Measurements from ENCODE around the gene ARAP1.

DNA sequence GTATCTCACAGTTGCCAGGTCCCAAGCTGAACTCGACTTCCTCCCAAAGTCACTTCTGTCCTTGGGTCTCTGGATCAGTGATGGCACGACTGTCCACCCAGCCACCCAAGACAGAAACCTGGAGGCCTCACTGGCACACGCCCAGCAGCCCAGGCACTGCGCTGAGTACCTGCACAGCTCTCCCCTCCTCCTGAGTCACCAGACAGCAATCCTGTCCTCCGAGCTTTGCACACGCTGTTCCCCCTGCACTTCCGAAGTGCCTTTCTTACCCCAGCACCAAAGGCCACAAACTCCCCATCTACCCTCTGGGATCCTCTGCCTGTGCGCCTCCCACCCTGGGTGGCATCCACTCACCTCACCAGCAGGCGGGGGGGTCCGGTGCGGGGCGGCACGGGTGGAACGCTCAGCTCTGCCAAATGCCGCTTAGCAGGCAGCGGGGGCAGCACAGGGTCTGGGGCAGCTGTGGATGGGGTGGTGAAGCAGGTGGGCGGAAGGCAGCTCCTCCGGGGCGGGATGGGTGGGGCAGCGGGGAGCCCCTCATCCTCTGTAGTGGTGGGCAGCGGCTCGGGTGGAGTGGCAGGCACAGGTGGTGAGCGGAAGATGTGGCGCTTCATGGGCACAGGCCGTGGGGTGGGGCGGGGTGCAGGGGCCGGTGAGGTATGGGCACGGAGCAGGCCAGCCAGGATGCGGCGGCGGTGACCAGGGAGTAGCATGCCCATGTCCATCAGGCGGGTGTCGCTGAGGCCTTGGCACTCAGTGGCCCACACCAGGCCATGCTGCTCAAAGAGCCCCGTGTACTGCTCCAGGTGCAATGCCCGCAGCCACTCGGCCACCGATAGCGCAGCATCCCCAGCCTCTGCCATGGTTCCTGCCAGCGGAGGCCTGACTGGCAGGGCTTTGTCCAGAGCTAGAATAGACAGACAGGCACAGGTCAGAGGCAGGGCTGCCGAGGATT is 25.7 kb downstream of the ARAP1 start:
- TF ChIP-seq, protein P1, sequence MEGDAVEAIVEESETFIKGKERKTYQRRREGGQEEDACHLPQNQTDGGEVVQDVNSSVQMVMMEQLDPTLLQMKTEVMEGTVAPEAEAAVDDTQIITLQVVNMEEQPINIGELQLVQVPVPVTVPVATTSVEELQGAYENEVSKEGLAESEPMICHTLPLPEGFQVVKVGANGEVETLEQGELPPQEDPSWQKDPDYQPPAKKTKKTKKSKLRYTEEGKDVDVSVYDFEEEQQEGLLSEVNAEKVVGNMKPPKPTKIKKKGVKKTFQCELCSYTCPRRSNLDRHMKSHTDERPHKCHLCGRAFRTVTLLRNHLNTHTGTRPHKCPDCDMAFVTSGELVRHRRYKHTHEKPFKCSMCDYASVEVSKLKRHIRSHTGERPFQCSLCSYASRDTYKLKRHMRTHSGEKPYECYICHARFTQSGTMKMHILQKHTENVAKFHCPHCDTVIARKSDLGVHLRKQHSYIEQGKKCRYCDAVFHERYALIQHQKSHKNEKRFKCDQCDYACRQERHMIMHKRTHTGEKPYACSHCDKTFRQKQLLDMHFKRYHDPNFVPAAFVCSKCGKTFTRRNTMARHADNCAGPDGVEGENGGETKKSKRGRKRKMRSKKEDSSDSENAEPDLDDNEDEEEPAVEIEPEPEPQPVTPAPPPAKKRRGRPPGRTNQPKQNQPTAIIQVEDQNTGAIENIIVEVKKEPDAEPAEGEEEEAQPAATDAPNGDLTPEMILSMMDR (IDR thresholded peaks at IDR 0.05 in 8 of 11, conservative IDR thresholded peaks at IDR 0.05 in 3 of 11) = no peak
- TF ChIP-seq POLR2A (IDR thresholded peaks at IDR 0.05) = no peak

Data from spleen (tissue), 7 donors.